WERI-Rb-1 (cell line): ENCODE results near the gene MAGI2.

Source experiments
- DNase-seq: peaks from one replicate; pipeline ENCODE4 v3.0.0-alpha.2; 2020
- H3K27ac ChIP-seq: fragments of 250-450 bp; sonication (Bioruptor Pico); 2 replicates; pipeline ENCODE4 v1.5.1; 2020; ENCODE audit warnings: mild to moderate bottlenecking, moderate library complexity
- H3K27me3 ChIP-seq: fragments of 250-450 bp; sonication (Bioruptor Pico); 2 replicates; pipeline ENCODE4 v1.5.1; 2021; ENCODE audit warnings: mild to moderate bottlenecking, low read depth, moderate library complexity; ENCODE audit not compliant: insufficient read depth, severe bottlenecking
- H3K36me3 ChIP-seq: fragments of 250-450 bp; sonication (Bioruptor Pico); 2 replicates; pipeline ENCODE4 v1.5.1; 2020; ENCODE audit warnings: mild to moderate bottlenecking, moderate library complexity
- H3K4me3 ChIP-seq: 2 replicates; pipeline ENCODE4 v1.5.1; 2011; ENCODE audit warnings: low read depth, mild to moderate bottlenecking, control low read depth, low read length
- H3K9me3 ChIP-seq: fragments of 250-450 bp; sonication (Bioruptor Pico); 2 replicates; pipeline ENCODE4 v1.5.1; 2021; ENCODE audit warnings: mild to moderate bottlenecking, moderate library complexity; ENCODE audit not compliant: severe bottlenecking
- TF ChIP-seq, protein P1 (sequence below): IDR thresholded peaks from 2 replicates; pipeline ENCODE4 v1.5.1; 2011; ENCODE audit warnings: low read depth, mild to moderate bottlenecking, control low read depth, inconsistent platforms, low read length

MAGI2 gene

DNA sequence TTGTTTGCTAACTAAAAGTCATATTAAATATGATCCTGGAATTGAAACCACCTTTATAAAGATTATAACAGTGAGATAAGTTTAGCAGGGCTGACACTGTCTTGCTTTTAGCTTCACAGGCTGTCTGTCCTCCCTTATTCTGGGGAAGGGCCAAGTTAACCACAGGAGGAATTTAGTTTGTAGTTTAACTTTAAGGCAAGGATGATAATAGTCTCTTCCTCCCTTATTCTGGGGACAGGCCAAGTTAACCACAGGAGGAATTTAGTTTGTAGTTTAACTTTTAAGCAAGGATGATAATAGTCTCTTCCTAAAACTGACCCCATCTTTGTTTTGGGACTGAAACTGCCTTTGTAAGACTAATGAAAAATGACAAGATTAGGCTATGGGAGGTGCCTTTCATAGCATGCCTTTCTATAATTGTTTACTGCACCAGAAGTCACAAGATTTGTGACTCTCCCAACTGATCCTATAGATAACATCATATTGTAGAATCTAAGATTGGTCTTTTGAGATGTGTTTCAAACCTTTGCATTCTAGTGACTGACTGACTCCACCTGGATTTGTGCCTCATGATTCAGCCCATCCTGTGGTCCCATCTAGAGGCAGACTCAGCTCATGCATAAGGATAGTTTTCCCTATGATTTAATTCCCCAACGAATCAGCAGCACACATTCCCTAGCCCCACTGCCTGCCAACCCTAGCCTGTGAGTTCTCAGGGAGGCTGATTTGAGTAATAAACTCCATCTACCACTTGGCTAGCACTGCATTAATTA, 212.0 kb downstream of the MAGI2 start:
- TF ChIP-seq, protein P1, sequence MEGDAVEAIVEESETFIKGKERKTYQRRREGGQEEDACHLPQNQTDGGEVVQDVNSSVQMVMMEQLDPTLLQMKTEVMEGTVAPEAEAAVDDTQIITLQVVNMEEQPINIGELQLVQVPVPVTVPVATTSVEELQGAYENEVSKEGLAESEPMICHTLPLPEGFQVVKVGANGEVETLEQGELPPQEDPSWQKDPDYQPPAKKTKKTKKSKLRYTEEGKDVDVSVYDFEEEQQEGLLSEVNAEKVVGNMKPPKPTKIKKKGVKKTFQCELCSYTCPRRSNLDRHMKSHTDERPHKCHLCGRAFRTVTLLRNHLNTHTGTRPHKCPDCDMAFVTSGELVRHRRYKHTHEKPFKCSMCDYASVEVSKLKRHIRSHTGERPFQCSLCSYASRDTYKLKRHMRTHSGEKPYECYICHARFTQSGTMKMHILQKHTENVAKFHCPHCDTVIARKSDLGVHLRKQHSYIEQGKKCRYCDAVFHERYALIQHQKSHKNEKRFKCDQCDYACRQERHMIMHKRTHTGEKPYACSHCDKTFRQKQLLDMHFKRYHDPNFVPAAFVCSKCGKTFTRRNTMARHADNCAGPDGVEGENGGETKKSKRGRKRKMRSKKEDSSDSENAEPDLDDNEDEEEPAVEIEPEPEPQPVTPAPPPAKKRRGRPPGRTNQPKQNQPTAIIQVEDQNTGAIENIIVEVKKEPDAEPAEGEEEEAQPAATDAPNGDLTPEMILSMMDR, result no peak
- Histone ChIP-seq H3K27ac (no peak overlapping the region), H3K9me3 (no peaks in the 10 kb centered on the region), H3K4me3 (no peak overlapping the region), H3K27me3 (no peaks in the 10 kb centered on the region), H3K36me3 (no peaks in the 10 kb centered on the region)
- no peak for DNase-seq

DNA sequence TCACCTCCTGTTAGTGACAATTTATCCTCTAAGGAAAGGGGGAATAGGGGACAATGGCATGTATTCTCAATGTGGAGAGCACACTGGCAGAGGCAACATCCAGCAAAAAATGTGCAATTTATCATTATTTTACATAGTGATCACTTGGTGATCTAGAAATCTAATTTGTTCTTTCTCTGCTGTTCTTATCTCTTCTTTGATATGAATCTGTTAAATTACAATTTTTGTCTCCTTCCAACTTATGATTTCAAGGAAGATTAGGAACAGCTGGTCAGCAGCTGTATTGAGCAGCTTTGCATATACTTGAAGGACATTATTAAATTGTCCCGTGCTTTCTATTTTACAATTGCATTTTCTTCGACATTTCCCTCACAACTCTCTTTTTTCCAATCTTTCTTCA, 213.1 kb downstream of the MAGI2 start:
- H3K36me3 ChIP-seq, result no peaks in the 10 kb centered on the region
- H3K27me3 ChIP-seq, result no peaks in the 10 kb centered on the region
- H3K27ac ChIP-seq, result no peak overlapping the region
- no peak for DNase-seq
- H3K4me3 ChIP-seq, result no peak overlapping the region
- no peaks in the 10 kb centered on the region for H3K9me3 ChIP-seq
- TF ChIP-seq, protein P1, result no peak

DNA sequence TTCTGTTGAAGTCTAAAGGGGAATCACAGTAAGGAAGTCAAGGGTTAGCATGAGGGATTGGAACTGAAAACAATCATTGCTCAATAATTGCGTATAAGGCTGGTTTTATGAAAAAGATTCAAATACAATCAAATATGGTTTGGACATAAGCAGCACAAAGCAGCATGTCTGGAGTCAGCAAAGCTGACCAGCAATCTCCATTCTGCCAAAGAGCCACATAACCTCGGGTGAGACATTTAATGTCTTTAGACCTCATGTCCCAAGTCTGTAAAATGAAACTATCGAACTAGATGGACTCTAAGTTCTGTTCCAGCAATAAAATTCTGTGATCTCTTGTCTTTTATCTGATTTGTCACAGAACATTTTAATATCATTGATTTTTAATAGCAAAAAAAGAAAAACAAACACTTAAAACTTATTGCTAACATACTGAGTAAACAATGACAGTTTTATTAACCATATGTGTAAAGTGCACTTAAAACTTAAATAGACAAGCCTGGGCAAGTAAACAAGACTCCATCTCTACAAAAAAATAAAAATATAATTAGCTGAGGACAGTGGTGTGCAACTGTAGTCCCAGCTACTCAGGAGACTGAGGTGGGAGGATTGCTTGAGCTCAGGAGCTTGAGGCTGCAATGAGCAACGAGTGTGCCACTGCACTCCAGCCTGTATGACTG, 217.0 kb downstream of the MAGI2 start:
- TF ChIP-seq, protein P1, result no peak
- Histone ChIP-seq H3K36me3 (no peaks in the 10 kb centered on the region), H3K9me3 (no peaks in the 10 kb centered on the region), H3K27me3 (no peaks in the 10 kb centered on the region), H3K27ac (no peak overlapping the region), H3K4me3 (no peak overlapping the region)
- DNase-seq, result no peak

DNA sequence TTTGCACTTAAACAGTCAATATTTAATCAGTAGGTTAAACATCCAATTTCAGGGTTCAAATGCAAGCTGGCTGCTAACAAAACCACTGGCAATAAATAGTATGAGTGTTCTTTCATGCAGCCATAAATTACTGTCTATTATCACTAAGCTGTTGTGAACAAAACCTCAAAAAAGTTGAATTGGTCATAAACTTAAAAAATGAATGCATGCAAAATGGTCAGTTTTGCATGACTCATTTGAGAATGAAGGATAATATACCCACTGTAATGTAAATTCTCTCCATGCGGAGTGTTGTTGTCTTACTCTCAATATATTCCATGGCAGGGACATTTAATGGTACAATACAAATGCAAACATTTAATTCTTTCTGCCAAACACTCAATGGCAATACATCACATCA, 226.4 kb downstream of the MAGI2 start:
- H3K27me3 ChIP-seq, result no peaks in the 10 kb centered on the region
- TF ChIP-seq, protein P1, result no peak
- DNase-seq, result no peak
- H3K9me3 ChIP-seq, result no peaks in the 10 kb centered on the region
- H3K27ac ChIP-seq, result no peak overlapping the region
- no peak overlapping the region for H3K4me3 ChIP-seq
- H3K36me3 ChIP-seq, result no peaks in the 10 kb centered on the region

DNA sequence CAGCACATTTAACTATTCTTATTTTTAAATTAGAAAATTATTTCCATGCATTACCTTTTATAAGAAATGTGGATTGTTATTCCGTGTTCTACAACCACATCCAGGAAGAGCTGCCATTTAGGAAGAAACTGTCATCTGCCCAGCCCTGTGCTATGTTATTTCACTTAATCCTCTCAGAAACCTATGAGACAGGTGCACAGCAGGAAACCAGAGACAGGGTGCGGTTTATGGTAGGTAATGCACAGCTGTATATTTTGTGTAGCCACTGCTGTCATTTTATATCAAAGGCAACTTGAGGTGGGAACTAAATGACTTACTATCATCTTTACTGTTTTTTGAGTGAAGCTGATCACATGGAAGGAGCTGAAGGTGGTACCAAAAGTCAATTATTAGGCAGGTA, 232.3 kb downstream of the MAGI2 start:
- no peaks in the 10 kb centered on the region for H3K36me3 ChIP-seq
- H3K4me3 ChIP-seq, result no peak overlapping the region
- no peaks in the 10 kb centered on the region for H3K9me3 ChIP-seq
- H3K27me3 ChIP-seq, result no peaks in the 10 kb centered on the region
- H3K27ac ChIP-seq, result no peak overlapping the region
- TF ChIP-seq, protein P1, result no peak
- DNase-seq, result no peak
